Putamen (tissue), 1 donor: Measurements from ENCODE around the gene NFIA.

Experiments used
- DNase-seq: peaks from one replicate; pipeline ENCODE4 v3.0.0-alpha.2; 2016; ENCODE audit warnings: low spot score

The NFIA gene

DNA sequence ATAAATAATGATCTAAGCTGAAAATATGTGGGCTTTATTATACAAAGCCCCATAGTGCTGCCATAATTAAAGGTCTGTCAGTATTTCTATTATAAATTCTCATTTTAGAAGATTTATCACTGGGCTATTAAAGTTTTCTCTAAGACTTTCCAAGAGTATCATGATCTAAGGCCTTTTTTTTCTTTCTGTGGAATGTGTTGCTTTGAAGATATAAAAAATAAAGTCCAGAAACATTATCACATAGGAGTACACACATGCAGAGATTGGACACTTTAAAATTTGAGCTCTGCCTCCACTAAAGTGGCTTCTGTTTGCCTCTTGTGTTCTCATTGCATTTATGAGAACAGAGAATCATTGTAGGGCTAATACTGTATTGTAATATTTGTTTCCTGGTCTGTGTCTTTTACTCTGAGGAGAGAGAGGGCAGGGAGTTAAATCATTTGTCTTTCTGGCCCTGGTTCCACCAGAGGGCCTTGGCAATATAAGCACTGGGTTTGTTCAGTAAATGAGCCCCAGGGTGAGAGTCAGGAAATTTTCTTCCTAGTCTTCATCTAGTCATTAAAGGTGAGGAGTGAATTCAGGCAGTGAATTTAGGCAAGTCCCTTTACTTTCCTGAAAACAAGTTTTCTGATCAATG lies 70.2 kb downstream of the NFIA start:
- DNase-seq = peak; percentile 78

DNA sequence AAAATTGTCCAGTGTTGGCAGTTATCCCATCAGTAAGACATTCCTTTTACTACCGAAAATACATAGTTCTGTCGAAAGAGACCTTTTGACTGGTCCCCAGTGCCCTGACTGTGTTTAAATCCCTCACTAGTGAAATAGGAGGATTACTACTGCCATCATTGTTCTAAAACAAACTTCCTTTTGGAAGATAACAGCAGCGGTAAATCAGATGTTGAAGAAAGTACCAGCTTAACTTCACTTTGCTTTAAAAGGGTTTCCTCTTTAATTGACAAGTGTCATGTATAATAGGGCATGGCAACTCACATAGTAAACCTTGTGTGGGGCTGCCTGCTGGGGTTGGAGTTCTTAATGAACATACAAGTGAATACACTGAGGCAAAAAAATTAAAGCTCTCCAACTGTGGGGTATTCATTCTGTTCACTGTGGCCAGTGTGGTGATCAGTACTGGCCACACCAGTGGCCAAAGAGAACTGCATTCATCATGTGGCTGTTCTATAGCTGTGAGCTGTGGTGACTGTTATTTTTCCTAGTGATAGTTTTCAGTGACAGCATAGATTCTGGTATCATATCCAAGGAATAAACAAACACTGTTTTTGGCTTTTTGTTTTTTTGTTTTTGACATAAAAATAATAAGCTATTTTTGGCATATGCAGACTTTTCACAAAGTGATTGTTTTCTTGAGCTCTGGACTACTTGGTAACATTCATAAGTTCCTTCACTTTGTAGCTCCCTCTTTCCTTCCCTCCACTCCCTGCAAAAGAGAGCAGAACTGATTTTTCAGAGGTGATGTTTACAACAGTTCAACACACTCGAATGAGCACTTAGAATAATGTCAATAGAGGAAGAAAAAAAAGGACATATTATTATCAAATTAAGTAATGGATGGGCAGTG lies 74.5 kb downstream of the NFIA start:
- no peak for DNase-seq

DNA sequence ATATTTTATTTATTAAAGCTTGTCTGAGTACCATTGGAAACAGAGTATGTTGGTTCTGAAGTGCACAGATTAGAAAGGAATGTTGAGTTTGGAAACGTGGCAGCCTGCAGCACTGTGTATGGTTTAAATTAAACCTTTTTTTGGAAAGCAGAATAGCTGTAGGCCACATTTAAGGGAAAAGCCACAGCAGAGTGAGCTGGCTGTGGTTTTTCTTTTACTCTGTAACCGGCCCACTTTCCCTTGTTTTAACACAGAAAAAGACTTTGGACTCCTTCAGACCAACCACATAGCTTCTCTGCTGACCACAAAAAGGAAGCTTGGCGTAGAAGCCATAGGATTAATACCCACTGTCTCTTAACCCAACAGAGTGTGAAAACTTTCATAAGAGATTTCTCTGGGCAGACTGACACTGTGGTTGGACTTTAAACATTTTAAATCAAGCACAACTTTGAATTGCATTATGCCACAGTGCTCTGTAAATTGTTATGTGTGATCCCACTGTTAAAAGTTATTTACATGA lies 75.2 kb downstream of the NFIA start:
- no peak for DNase-seq

DNA sequence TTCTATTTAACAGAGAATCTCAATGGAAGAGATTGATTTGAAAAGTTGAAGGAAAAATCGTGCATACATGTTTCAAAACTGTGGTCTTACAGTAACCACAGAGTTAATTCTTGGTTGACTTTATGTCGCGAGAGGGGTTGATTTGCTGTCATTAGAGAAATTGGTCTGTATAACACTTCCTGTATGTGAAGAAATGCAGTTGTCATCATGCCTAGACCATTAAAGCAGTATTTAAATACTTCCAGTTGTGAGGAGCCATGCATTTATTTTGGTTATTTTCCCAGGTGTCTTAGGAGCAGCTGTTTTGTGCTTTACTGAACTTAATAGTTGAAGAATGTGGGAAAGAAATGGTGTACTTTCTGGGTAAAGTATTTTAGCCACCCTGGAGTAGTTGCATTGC lies 76.2 kb downstream of the NFIA start:
- DNase-seq = no peak

DNA sequence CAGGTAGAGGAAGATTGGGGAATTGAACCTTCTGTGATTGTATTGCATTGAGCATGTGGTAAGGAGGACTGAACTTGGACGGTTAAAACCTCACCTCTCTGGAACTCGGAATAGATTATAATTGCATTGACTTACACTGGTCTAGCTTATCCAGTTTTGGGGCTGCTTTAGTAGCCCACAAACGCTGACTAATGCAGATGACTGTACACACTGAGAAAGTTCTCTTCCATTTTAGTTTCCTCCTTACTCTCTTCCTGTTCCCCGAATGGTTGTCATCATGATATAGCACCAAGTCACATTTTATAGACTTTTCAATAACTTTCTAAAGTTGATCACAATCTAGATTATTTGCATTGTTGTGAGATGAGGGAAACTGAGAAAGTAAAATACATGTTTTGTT lies 78.2 kb downstream of the NFIA start:
- DNase-seq = no peak

DNA sequence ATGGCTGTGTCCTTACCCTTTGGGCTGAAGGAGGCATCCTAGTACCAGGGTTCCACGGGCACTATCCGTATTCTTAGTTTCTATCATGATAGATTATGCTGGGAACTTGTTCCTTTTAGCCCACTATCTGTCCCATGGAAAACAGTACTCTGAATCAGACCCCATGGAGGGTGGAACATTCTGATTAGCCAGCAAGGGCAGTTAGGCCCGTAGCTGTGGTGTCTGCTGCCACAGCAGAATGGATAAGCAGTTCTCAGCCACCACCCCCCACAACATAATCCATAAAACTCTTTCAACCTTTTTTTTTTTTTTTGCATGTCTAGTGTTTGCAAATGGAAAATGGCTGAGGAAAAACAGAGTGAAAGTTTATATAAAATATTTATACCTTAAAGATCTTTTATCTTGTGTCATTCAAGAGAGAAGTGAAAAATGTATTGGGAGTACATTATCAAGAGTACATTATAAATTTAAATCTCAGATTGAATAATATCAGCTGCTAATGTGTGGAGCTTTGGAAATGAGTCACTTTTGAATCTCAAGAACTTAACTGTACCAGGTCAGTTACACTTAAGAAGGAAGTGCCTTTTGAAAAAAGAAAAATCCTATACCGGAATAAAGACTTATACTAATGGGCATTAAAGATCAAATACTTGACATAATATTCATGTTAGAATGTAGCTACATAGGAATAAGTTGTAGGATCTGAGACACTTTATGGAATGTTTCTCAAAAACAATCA lies 80.3 kb downstream of the NFIA start:
- DNase-seq = no peak

DNA sequence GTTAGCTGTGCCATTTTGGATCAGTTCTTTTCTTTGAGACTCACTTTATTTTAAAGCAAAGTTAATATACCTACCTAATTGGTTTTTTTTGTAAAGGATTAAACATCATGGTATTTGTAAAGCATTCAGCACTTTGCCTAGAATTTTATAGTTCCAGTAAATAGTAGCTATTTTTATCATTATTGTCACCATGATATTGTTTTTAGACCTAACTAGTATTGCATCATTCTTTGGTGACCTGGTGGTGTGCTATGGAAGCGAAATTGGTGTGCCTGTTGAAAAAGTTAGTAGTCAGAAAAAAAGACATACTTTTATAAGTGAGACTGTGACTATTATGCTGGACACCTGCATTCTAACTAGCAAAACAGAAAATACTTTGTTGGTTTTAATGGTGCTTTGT lies 81.0 kb downstream of the NFIA start:
- DNase-seq = no peak

DNA sequence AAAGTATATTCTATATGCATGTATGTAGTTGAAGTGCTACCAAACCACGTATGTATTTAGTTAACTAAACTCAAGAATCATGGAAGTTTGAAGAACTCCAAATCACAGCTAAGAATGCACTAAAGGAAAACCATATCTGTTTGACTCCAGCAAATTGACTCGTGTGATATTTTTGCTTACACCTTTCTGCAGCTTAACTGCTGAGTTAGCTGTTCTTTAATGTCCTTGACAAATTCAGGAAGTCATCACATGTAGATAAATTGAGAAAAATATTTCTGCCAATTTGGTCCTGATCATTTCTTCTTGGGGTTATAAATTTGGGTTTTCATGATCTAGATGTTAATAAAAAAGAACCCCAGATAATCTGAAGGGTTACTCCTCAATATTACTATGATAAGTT lies 83.0 kb downstream of the NFIA start:
- no peak for DNase-seq

DNA sequence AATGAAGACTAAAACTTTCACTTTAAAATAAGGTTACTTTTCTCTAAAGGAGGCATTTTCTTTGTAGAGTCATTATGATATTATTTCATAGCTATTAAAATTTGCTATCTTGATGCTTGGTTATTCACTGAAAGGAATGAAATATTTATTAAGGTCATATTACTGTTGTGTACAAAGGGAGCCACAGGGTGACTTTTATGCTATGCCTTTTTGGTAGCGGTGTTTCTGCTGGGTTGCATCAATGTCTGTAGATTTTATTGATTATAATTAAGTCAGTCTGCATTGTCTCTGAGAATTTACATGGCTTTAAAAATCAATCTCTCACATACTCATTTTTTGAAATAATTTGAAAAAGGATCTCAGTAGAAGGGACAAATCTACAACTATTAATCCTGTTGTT lies 84.9 kb downstream of the NFIA start:
- no peak for DNase-seq

DNA sequence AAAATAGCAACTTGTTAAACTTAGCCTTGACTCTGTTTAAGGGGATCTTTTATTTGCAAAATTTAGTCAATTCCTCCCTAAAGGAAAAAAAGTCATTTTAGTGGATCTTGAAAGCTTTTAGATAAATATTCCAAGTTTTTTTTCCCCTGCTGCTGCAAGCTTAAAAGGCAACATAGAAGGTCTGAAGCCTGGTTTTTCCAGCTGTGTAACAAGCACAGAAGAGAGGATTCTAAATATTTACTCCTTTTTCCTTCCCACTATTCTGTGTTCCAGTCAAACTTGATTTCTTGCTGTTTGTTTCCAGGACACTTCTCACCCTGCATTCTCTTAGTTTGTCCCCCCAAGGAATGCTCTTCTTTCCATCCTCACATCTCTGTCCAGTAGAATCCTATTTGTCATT lies 86.7 kb downstream of the NFIA start:
- no peak for DNase-seq

DNA sequence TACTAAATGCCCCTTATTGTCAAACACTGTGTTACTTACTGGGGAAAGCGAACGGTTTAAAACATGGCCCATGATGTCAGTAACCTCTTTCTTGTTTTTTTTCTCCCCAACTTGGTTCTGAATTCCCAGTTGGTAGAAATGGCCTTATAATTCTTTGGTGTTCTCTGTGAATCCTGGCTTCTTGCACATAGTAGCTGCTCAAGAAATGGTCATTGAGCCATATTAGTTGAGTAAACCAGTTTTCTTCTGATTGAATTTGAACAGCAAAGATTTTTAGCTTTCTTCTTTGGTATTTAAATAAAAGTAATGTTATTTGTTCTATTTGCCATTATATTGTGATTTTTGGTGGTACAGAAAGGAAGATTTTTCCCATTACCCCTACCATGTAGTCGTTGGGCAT lies 87.3 kb downstream of the NFIA start:
- no peak for DNase-seq

DNA sequence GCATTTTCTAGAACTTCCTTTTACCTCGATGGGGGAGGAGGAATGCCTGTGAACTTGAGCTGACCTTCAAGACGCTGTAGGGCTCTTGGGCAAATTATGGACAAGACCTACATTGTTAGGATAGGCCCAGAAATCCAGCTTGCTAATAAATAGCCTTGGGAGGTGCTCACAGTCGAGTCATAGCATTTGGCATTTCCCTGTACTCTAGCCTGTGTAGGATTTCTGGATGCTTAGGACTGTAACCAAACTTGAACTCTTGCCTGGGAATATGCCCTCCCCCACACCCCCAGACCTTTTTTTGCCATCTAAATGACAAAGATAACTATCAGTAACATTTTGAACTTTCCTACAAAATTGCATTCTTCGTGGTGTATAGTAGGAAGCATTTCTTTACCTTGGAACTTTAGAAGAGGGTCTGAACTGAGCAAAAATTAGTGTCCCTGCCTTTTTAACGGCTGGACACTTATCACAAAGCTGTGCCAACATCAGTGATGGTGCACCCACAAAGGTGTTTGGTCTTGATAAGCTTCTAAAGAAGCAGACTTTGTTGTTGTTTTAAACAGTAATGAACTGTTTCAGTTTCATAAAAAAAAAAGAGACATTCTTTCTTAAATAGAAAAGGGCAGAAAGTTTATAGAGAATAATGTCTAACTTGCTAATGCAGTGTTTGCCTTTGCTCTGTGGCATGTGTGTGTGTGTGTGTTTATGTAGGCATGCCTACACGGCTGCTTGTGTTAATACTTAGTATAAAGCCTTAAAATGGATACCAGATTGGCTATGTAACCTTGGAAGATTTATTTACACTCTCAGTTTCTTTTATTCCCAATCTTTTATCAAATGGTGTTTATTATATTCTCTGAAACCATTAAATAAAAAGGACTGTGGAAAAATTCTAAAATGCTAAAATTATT lies 88.2 kb downstream of the NFIA start:
- no peak for DNase-seq

DNA sequence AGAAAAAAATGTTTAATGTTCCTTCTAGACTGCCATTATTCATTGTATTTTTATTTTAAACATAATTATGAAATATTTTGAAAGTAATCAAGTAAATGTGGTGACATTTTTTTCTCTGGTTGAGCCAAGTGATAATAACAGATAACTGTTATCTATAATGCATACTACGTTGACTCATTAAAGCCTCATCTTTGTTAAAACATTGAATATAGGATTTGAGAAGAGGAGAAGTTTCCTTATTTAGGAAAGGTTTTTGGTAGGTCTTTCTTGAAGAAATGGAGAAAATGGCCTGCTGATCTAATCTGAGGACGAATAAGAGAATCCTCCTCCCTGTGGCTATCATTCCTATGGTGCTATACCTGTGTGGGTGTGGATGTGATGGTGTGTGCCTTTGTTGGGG lies 89.0 kb downstream of the NFIA start:
- DNase-seq = no peak

DNA sequence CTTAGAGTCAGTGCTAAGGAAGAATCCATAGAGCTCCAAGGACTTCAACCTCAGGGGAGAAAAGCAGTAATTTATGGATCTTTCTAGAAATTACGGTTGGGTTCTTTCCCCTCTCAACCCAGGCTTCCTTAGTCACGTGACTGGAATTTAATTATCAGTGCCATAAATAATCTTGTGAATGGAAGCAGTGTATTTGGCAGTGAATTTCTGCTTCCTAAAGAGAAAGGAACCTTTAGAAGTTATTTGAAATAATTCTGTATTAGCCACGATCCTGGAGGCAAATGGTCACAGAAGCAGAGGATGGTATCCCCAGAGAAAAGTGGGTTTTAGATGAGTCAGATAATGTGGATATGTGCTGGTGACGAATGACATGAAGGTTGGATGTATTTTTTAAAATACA lies 89.6 kb downstream of the NFIA start:
- no peak for DNase-seq

DNA sequence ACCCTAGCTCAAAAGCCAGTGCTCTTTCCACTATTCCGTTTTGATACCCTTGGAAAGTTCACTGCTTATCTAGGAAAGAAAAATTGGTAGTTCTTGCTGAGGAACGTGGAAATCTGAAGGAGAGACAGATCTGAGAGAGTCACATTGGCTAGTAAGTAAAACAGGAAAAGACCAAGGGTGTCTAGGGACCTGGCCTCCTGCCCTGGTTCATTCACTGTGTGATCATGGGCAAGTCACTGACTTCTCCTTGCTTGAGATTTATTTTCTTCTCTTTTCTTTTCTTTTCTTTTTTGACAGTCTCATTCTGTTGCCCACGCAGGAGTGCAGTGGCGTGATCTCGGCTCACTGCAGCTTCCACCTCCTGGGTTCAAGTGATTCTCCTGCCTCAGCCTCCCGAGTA lies 90.8 kb downstream of the NFIA start:
- no peak for DNase-seq

DNA sequence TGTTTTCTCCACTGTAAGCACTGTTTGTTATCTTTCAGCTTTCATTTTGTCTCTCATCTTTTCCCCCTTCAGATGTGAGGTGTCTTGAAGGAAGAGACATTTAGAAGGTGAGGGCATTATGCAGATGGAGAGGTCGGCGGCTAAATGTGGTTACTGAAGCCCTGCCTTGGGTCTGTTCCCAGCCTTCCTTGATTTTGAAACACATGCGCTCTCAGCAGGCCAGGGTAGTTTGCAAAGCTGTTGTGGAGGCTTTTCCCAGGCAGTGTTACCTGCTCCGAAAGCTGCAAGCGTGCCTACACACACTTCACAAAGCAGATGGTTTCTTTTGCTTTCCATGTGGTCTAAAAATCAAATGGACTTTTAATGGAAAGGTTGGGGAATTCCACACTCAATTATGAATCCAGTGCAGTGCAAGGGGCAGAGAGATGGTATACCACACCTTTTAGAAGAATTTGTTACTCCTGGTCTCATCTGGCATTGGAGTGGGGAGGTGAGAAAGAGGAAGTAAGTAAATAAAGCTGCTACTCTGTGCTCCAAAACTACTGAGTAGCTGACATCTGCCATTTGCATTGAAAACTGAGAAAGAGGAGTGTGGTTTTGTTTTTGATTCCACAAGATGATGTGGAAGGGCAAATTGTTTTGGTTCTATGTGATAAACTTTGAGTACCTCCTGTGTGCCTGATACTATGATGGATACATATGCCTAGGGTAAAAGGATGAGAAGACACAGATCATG lies 91.9 kb downstream of the NFIA start:
- DNase-seq = no peak

DNA sequence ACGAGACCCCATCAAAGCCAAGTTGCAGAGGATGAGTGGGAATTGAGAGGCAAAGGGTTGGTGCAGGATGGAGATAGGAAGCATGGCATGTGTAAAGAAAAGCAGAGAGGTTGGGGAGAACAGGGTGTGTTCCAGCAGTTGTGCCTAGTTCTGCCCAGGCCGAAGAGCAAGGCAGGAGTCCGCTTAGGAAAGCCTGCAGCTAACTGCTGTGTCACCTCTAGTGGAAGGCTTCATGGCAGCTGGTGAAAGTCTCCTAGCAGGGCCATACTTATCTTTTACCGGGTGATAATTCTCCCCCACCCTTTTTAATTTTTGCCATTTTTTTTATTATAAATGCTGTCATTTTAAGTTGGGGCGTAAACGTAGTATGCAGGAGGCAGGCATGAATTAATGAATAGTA lies 93.6 kb downstream of the NFIA start:
- no peak for DNase-seq

DNA sequence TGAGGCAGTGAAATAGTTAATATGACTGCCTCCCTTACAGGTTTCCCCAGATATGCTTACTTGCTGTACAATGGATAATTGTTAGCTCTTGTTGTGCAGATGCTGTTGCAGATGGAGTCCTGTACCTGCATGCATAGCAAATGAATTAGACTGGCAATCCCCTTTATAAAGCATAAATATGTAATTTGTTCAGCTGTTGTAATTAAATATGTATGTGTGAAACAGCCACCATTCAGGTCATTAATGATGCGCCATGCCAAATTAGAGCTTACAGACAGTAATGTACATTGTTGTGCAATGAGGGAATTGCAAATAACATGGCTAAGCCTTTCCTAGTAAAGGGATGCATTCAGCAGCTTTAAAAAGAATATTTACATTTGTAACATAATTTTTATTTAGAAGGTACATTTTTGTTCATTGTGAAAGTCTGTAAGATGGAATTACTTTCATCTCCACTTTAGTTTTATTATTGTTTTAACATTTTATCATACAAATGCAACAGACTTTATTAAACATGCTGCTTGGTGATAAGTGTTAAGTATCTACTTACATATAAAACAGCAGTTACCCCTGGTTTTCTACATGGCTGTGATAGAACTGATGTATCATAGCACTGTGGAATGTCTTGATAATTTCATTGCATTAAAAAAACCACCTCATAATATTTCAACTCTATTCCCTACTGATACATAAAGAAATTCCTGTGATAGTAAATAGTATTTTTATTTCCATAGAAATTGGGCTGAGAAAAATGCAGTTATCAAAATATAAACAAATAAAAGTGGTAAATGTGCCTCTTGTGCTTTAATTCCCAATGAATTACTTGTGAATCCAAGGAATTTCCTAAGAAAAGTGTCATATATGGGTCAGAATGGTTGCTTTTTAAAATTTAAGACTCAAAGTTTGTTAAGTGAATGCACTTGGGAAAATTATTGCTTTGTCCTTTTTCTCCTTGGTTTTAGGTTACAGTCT lies 99.0 kb downstream of the NFIA start:
- no peak for DNase-seq

DNA sequence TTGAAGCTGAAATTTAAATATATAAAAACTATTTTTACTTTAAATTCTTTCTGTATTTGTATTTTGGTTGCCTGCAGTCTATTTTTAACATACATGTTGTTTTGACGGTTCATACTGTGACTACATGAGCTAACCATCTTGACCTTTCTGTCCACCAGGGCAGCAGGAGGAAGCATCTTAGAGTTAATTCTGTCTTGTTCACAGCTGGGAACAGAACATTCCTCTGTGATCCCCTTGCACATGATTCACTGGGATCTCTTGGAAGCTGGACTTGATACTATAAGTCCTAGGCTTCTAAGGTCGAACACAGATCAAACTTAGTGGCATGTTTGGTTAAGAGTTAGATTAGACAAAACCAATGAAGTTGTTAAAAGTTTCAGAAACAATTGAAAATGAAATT lies 99.7 kb downstream of the NFIA start:
- DNase-seq = no peak

DNA sequence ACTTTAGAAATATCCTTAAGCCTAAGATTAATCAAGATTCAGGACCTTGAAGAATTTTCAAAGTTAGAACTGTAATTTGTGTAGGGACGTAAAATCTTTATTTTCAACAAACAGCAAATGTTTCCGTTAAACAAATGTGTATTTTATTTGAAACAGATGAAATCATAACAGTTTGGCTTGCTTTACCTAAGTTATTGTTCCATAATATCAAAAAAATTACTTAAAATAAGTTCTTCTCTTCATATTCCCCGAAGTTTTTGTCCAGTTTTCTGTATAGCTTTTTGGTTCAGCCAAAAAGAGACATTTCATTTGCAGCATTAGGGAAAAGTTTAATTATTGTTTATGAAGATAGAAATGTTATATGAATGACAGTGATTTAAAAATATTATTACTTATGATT lies 100.1 kb downstream of the NFIA start:
- DNase-seq = no peak
